Fibroblast of pulmonary artery (primary cell): ENCODE data around the gene ZNF563.
"Not testable (repeated sequence)": the region's sequence is repeated elsewhere in the genome, so short reads cannot be mapped to it uniquely, and the experiment has no call there.

ENCODE experiments used
- DNase-seq: peaks from one replicate; pipeline ENCODE4 v3.0.0-alpha.2; 2010; ENCODE audit warnings: low read depth
- H3K4me3 ChIP-seq: replicated peaks from 2 replicates; pipeline ENCODE4 v1.5.1; 2011; ENCODE audit warnings: low read depth, mild to moderate bottlenecking, control low read depth, low read length, moderate library complexity
- CTCF ChIP-seq: IDR thresholded peaks from 2 replicates; pipeline ENCODE4 v1.5.1; 2011; ENCODE audit warnings: mild to moderate bottlenecking, control low read depth, low read length, inconsistent platforms; ENCODE audit errors: missing control alignments

ZNF563 gene

GRCh38 chr19:12364391-12365235 is 31.2 kb upstream of the ZNF563 start:
- peak; percentile 24 for DNase-seq
- no peak for TF ChIP-seq CTCF
- H3K4me3 ChIP-seq = peak overlapping the region; percentile 84

GRCh38 chr19:12362236-12362635 is 28.8 kb upstream of the ZNF563 start:
- H3K4me3 ChIP-seq, DNase-seq: not testable (repeated sequence)

DNA sequence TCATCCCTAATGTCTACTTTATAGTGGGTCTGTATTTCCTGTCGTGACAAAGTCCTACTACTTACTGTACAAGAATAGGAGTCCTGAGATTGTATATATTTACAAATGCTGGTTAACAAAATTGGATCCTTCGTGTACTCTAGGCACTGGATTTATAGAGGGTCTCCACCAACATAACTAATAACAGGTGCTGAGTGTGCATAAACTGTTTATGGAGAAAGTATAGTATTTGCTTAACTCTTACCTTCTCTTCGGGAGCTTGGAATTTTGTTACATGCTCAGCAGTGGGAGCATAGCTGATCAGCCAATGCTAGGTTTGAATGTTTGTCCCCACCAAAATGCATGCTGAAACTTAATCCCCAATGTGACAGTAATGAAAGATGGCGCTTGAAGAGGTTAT is 19.9 kb upstream of the ZNF563 start:
- TF ChIP-seq CTCF = no peak
- DNase-seq = no peak
- no peak overlapping the region for H3K4me3 ChIP-seq

- TF ChIP-seq CTCF = no peak
- H3K4me3 ChIP-seq = no peak overlapping the region
- DNase-seq = no peak
Measured at GRCh38 chr19:12350890-12351197, 17.4 kb upstream of the ZNF563 start.

DNA sequence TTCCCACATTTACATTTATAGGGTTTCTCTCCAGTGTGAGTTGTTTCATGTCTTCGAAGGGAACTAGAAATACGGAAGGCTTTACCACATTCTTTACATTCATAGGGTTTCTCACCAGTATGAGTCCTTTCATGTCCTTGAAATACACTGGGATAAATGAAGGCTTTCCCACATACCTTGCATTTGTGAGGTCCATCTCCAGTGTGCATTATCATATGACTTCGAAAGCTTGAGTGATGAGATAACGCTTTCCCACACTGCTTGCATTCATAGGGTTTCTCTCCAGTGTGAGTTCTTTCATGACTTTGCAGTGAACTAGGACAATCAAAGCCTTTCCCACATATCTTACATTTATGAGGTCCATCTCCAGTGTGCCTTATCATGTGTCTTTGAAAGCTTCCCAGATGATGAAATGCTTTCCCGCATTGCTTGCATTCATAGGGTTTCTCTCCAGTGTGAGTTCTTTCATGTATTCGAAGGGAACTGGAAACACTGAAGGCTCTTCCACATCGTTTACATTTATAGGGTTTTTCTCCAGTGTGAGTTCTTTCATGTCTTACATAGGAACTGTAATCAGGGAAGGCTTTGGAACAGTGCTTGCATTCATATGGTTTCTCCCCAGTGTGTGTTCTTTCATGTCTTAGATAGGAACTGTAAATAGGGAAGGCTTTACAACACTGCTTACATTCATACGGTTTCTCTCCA is 16.9 kb upstream of the ZNF563 start:
- no peak for DNase-seq

DNA sequence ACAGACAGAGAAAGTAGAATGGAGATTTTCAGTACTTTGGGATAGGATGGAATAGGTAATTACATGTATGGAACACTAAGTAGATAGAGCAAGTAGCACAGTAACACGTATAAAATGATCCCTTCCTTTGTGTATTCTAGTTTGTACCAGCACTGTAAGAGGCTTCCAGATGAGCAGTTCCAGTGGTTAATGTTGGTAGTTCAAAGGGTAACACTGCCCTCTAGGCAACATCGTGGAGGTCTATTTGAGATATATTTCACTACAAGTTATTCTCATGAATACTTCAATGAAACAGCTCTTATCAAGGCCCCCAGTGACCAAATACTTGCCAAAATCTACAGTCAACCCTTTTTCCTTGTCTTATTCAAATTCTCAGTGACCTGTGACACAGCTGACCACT is 13.5 kb upstream of the ZNF563 start:
- no peak overlapping the region for H3K4me3 ChIP-seq
- TF ChIP-seq CTCF = no peak
- DNase-seq = no peak

More for the DNA sequence above, 16.9 kb upstream of the ZNF563 start:
- no peak for TF ChIP-seq CTCF
- no peak overlapping the region for H3K4me3 ChIP-seq

GRCh38 chr19:12345197-12345596 is 11.8 kb upstream of the ZNF563 start:
- DNase-seq = no peak
- TF ChIP-seq CTCF = no peak
- no peak overlapping the region for H3K4me3 ChIP-seq
